GM06990 (cell line): ENCODE results near the gene CNBP.

ENCODE experiments used
- DNase-seq: peaks from one replicate; pipeline ENCODE4 v3.0.0-alpha.2; 2011; ENCODE audit not compliant: insufficient read length; ENCODE audit errors: extremely low read depth
- H3K27me3 ChIP-seq: replicated peaks from 2 replicates; pipeline ENCODE4 v1.6.0; 2011; ENCODE audit warnings: low read length; ENCODE audit not compliant: control insufficient read depth, insufficient read depth
- H3K36me3 ChIP-seq: 2 replicates; pipeline ENCODE4 v1.5.1; 2011; ENCODE audit warnings: low read length; ENCODE audit not compliant: control insufficient read depth, insufficient read depth
- H3K4me3 ChIP-seq: replicated peaks from 2 replicates; pipeline ENCODE4 v1.5.1; 2011; ENCODE audit warnings: low read depth, mild to moderate bottlenecking, control low read depth, low read length
- CTCF ChIP-seq: IDR thresholded peaks from 2 replicates; pipeline ENCODE4 v1.5.1; 2011; ENCODE audit warnings: low read length, control low read depth, mild to moderate bottlenecking, inconsistent platforms; ENCODE audit not compliant: insufficient read depth, poor library complexity, severe bottlenecking

CNBP gene

GRCh38 chr3:129182390-129183185, 1.1 kb downstream of the CNBP start:
- H3K4me3 ChIP-seq: peak overlapping the region; percentile 100
- no peaks in the 10 kb centered on the region for H3K27me3 ChIP-seq
- no peak for TF ChIP-seq CTCF
- H3K36me3 ChIP-seq: no peaks in the 10 kb centered on the region; the same call in 1 of the 2 replicates
- DNase-seq: no peak

- H3K4me3 ChIP-seq: peak overlapping the region; percentile 100
- TF ChIP-seq CTCF: no peak
- DNase-seq: no peak
- no peaks in the 10 kb centered on the region; the same call in 1 of the 2 replicates for H3K36me3 ChIP-seq
- H3K27me3 ChIP-seq: no peaks in the 10 kb centered on the region
Observed at GRCh38 chr3:129181819-129182218, 1.9 kb downstream of the CNBP start.

- no peak for TF ChIP-seq CTCF
- no peak for DNase-seq
- Histone ChIP-seq H3K36me3 (peaks cover 2% of the 10 kb centered on the region; the same call in 1 of the 2 replicates), H3K27me3 (no peaks in the 10 kb centered on the region), H3K4me3 (peak overlapping the region; percentile 100)
Observed at GRCh38 chr3:129180461-129180860, 3.2 kb downstream of the CNBP start.

GRCh38 chr3:129176051-129176450, 7.6 kb downstream of the CNBP start:
- no peak for TF ChIP-seq CTCF
- Histone ChIP-seq H3K4me3 (no peak overlapping the region), H3K27me3 (no peaks in the 10 kb centered on the region), H3K36me3 (peaks cover 4% of the 10 kb centered on the region)
- DNase-seq: no peak

GRCh38 chr3:129173725-129174124, 10.0 kb downstream of the CNBP start:
- H3K4me3 ChIP-seq: no peak overlapping the region
- TF ChIP-seq CTCF: no peak
- DNase-seq: no peak
- peaks cover 15% of the 10 kb centered on the region for H3K36me3 ChIP-seq
- no peaks in the 10 kb centered on the region for H3K27me3 ChIP-seq
